GM23338 (cell line): ENCODE results near the gene PNPLA5. TPM values are rescaled to one million over a fixed set of nuclear protein-coding genes. Genes with fewer than 3 reads are reported as not detected.
"Not testable (repeated sequence)": the region's sequence is repeated elsewhere in the genome, so short reads cannot be mapped to it uniquely, and the experiment has no call there.

Experiments used
- ATAC-seq: fragments of 200-7000 bp; cut with Tn5 transposase; 3 replicates; pipeline ENCODE4 v1.9.1; 2020
- DNase-seq: peaks from one replicate; pipeline ENCODE4 v3.0.0-alpha.2; 2015; ENCODE audit warnings: low spot score
- H2AFZ ChIP-seq: fragments of 200-600 bp; sonication (generic); 2 replicates; pipeline ENCODE4 v1.8.0; 2016; ENCODE audit warnings: antibody characterized with exemption, mild to moderate bottlenecking, moderate library complexity
- H3F3A ChIP-seq: fragments of 200-600 bp; sonication (generic); replicated peaks from 2 replicates; pipeline ENCODE4 v1.8.0; 2017; ENCODE audit warnings: antibody characterized with exemption, mixed run types, low read depth
- H3K27ac ChIP-seq: fragments of 200-600 bp; sonication (generic); 2 replicates; pipeline ENCODE4 v1.6.1; 2016; ENCODE audit warnings: low read depth
- H3K27me3 ChIP-seq: fragments of 200-600 bp; sonication (generic); 2 replicates; pipeline ENCODE4 v1.8.0; 2016; ENCODE audit warnings: mild to moderate bottlenecking, mixed run types, moderate library complexity; ENCODE audit not compliant: insufficient read depth
- H3K36me3 ChIP-seq: fragments of 200-600 bp; sonication (generic); 2 replicates; pipeline ENCODE4 v1.8.0; 2016; ENCODE audit warnings: mild to moderate bottlenecking; ENCODE audit not compliant: insufficient read depth
- H3K4me1 ChIP-seq: fragments of 200-600 bp; sonication (generic); 2 replicates; pipeline ENCODE4 v1.8.0; 2016; ENCODE audit warnings: mild to moderate bottlenecking, moderate library complexity; ENCODE audit not compliant: insufficient read depth
- H3K4me2 ChIP-seq: fragments of 200-600 bp; sonication (generic); 2 replicates; pipeline ENCODE4 v1.7.1; 2017; ENCODE audit warnings: mixed run types
- H3K4me3 ChIP-seq: fragments of 200-600 bp; sonication (generic); 2 replicates; pipeline ENCODE4 v1.6.1; 2016; ENCODE audit warnings: mixed run types
- H3K79me2 ChIP-seq: fragments of 200-600 bp; sonication (generic); replicated peaks from 2 replicates; pipeline ENCODE4 v1.8.0; 2017; ENCODE audit warnings: mild to moderate bottlenecking; ENCODE audit not compliant: insufficient read depth
- H3K9me2 ChIP-seq: fragments of 200-600 bp; sonication (generic); 2 replicates; pipeline ENCODE4 v1.8.0; 2017; ENCODE audit not compliant: insufficient read depth
- H4K20me1 ChIP-seq: fragments of 200-600 bp; sonication (generic); replicated peaks from 2 replicates; pipeline ENCODE4 v1.8.0; 2017; ENCODE audit warnings: mild to moderate bottlenecking; ENCODE audit not compliant: insufficient read depth
- H3K27ac Mint-ChIP-seq: 2 replicates; pipeline ENCODE4 v1.8.0; 2020; ENCODE audit warnings: inconsistent platforms, mild to moderate bottlenecking, moderate library complexity, mixed read lengths
- H3K27me3 Mint-ChIP-seq: 3 replicates; pipeline ENCODE4 v1.8.0; 2022; ENCODE audit warnings: low read depth, mild to moderate bottlenecking, moderate library complexity, mixed read lengths, inconsistent platforms; ENCODE audit not compliant: insufficient read depth, poor library complexity
- H3K36me3 Mint-ChIP-seq: 3 replicates; pipeline ENCODE4 v1.8.0; 2021; ENCODE audit warnings: low read depth, mild to moderate bottlenecking, inconsistent platforms, moderate library complexity, mixed read lengths
- H3K4me1 Mint-ChIP-seq: 3 replicates; pipeline ENCODE4 v1.8.0; 2020; ENCODE audit warnings: mild to moderate bottlenecking, inconsistent platforms, mixed read lengths
- H3K4me3 Mint-ChIP-seq: 3 replicates; pipeline ENCODE4 v1.8.0; 2021; ENCODE audit warnings: moderate library complexity, mild to moderate bottlenecking, inconsistent platforms, mixed read lengths
- H3K9me3 Mint-ChIP-seq: 3 replicates; pipeline ENCODE4 v1.8.0; 2020; ENCODE audit warnings: moderate library complexity, mild to moderate bottlenecking, inconsistent platforms, mixed read lengths
- CREB1 ChIP-seq: fragments of 250-450 bp; sonication (Bioruptor Pico); IDR thresholded peaks from 2 replicates; pipeline ENCODE4 v1.5.0; 2020; ENCODE audit warnings: low read depth, mild to moderate bottlenecking, moderate library complexity
- ETS1 ChIP-seq: IDR thresholded peaks from 2 replicates; pipeline ENCODE4 v1.6.1; 2016; ENCODE audit warnings: antibody characterized with exemption
- EZH2 ChIP-seq: fragments of 200-600 bp; sonication (generic); IDR thresholded peaks from one replicate; pipeline ENCODE4 v1.8.0; 2017; ENCODE audit warnings: antibody characterized with exemption, mild to moderate bottlenecking, low read depth; ENCODE audit not compliant: unreplicated experiment
- JUNB ChIP-seq: IDR thresholded peaks from one replicate; pipeline ENCODE4 v1.6.1; 2016; ENCODE audit warnings: antibody characterized with exemption; ENCODE audit not compliant: unreplicated experiment
- NANOG ChIP-seq: IDR thresholded peaks from 2 replicates; pipeline ENCODE4 v1.6.1; 2016; ENCODE audit warnings: antibody characterized with exemption, borderline replicate concordance
- POLR2AphosphoS5 ChIP-seq: IDR thresholded peaks from 2 replicates; pipeline ENCODE4 v1.6.1; 2016; ENCODE audit warnings: antibody characterized with exemption, low read depth
- REST ChIP-seq: IDR thresholded peaks from one replicate; pipeline ENCODE4 v1.6.1; 2018; ENCODE audit warnings: antibody characterized with exemption; ENCODE audit not compliant: unreplicated experiment
- STAT1 ChIP-seq: IDR thresholded peaks from one replicate; pipeline ENCODE4 v1.6.1; 2016; ENCODE audit warnings: antibody characterized with exemption; ENCODE audit not compliant: unreplicated experiment
- ZNF114 ChIP-seq: fragments of 250-450 bp; sonication (Bioruptor Pico); IDR thresholded peaks from 2 replicates; pipeline ENCODE4 v1.5.0; 2020; ENCODE audit warnings: mild to moderate bottlenecking, moderate library complexity
- ZNF331 ChIP-seq: fragments of 250-450 bp; sonication (Bioruptor Pico); IDR thresholded peaks from 2 replicates; pipeline ENCODE4 v1.5.0; 2020; ENCODE audit warnings: low read depth, mild to moderate bottlenecking, moderate library complexity
- polyA plus RNA-seq: library from polyadenylated mRNA; unstranded; fragments of >200 nt; fragmentation: Nextera tagmentation; extraction: Ambion mirVana; gene quantifications from 2 replicates; pipeline ENCODE4 v1.2.1, GENCODE V29; 2016
- total RNA-seq: library from RNA; depleted of rRNA; stranded (reverse); fragments of >200 nt; shearing (Covaris generic); gene quantifications from 2 replicates; pipeline ENCODE4 v1.2.3, GENCODE V29; 2014
- TF ChIP-seq, protein P1 (sequence below), 2 experiments: fragments of 200-600 bp in 1 of 2; sonication (generic) in 1 of 2; conservative IDR thresholded peaks; 2 replicates each; pipeline versions ENCODE4 v1.5.1 to v1.6.1; 2016 to 2017; ENCODE audit warnings: antibody characterized with exemption in 2 of 2, low read depth in 2 of 2, mild to moderate bottlenecking in 2 of 2, moderate library complexity in 1 of 2

The PNPLA5 gene
- total and polyA plus RNA-seq, 2 experiments from 2014 or later, result 2.3 to 6.8 TPM

DNA sequence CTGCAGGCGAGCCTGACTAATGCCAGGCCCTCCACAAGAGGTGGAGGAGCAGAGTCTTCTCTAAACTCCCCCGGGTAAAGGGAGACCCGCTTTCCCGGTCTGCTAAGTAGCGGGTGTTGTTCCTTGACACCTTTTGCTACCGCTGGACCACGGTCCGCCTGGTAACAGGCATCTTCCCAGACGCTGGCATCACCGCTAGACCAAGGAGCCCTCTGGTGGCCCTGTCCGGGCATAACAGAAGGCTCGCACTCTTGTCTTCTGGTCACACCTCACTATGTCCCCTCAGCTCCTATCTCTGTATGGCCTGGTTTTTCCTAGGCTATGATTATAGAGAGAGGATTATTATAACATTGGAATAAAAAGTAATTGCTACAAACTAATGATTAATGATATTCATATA lies 12.6 kb upstream of the PNPLA5 start:
- not testable (repeated sequence) for DNase-seq, H2AFZ ChIP-seq, H3K4me3 ChIP-seq, H3K36me3 ChIP-seq, H4K20me1 ChIP-seq, H3K4me3 Mint-ChIP-seq, H3K9me3 Mint-ChIP-seq, H3K9me2 ChIP-seq, H3K36me3 Mint-ChIP-seq, ATAC-seq, H3K4me2 ChIP-seq, H3F3A ChIP-seq, H3K27me3 ChIP-seq, H3K4me1 ChIP-seq, H3K4me1 Mint-ChIP-seq, H3K27ac ChIP-seq, H3K79me2 ChIP-seq, H3K27ac Mint-ChIP-seq
- TF ChIP-seq, protein P1, sequence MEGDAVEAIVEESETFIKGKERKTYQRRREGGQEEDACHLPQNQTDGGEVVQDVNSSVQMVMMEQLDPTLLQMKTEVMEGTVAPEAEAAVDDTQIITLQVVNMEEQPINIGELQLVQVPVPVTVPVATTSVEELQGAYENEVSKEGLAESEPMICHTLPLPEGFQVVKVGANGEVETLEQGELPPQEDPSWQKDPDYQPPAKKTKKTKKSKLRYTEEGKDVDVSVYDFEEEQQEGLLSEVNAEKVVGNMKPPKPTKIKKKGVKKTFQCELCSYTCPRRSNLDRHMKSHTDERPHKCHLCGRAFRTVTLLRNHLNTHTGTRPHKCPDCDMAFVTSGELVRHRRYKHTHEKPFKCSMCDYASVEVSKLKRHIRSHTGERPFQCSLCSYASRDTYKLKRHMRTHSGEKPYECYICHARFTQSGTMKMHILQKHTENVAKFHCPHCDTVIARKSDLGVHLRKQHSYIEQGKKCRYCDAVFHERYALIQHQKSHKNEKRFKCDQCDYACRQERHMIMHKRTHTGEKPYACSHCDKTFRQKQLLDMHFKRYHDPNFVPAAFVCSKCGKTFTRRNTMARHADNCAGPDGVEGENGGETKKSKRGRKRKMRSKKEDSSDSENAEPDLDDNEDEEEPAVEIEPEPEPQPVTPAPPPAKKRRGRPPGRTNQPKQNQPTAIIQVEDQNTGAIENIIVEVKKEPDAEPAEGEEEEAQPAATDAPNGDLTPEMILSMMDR (conservative IDR thresholded peaks at IDR 0.05; ENCODE audit: low read depth in 2 of 2), result peak; percentile 40 to 60
- H3K27me3 Mint-ChIP-seq, result peaks cover 15% of the 10 kb centered on the region

GRCh38 chr22:43903033-43903432 lies 11.2 kb upstream of the PNPLA5 start:
- H3K27ac Mint-ChIP-seq, H3K4me2 ChIP-seq, H3K4me3 Mint-ChIP-seq, H3K4me1 Mint-ChIP-seq, H3K27ac ChIP-seq, H3F3A ChIP-seq, H3K4me1 ChIP-seq, H3K79me2 ChIP-seq, H4K20me1 ChIP-seq, DNase-seq, H3K36me3 Mint-ChIP-seq, ATAC-seq, H3K9me3 Mint-ChIP-seq, H3K9me2 ChIP-seq, H3K27me3 ChIP-seq, H3K36me3 ChIP-seq, H3K4me3 ChIP-seq: not testable (repeated sequence)
- 0 out of 2 replicates have a peak overlapping the region, but pooled peaks have one; percentile 47 for H2AFZ ChIP-seq
- H3K27me3 Mint-ChIP-seq, result peaks cover 10% of the 10 kb centered on the region

GRCh38 chr22:43901976-43902643 lies 10.3 kb upstream of the PNPLA5 start:
- no peaks in the 10 kb centered on the region for H3K4me1 Mint-ChIP-seq
- no peak overlapping the region for H3K4me2 ChIP-seq
- ATAC-seq, result no peak
- no peak for TF ChIP-seq REST
- no peak for TF ChIP-seq CREB1 (CRISPR knock-in tag)
- no peak for TF ChIP-seq POLR2AphosphoS5
- TF ChIP-seq ZNF331 (CRISPR knock-in tag), result no peak
- no peak for TF ChIP-seq NANOG
- no peak for TF ChIP-seq JUNB
- TF ChIP-seq ZNF114 (CRISPR knock-in tag), result no peak
- no peak for TF ChIP-seq EZH2
- TF ChIP-seq STAT1, result no peak
- TF ChIP-seq, protein P1 (conservative IDR thresholded peaks at IDR 0.05; ENCODE audit: low read depth in 2 of 2), result no peak
- no peak for TF ChIP-seq ETS1

More at GRCh38 chr22:43901976-43902643, 10.3 kb upstream of the PNPLA5 start:
- Mint-ChIP-seq H3K27ac (no peak overlapping the region), H3K4me3 (no peak overlapping the region; the same call in 2 of the 3 replicates), H3K9me3 (peaks cover 10% of the 10 kb centered on the region; the same call in 2 of the 3 replicates), H3K27me3 (peaks cover 10% of the 10 kb centered on the region), H3K36me3 (no peaks in the 10 kb centered on the region; the same call in 2 of the 3 replicates)
- Histone ChIP-seq H3K27me3 (no peaks in the 10 kb centered on the region), H4K20me1 (no peaks in the 10 kb centered on the region), H3K4me3 (no peak overlapping the region), H3K9me2 (no peaks in the 10 kb centered on the region), H3K4me1 (no peaks in the 10 kb centered on the region), H3F3A (no peaks in the 10 kb centered on the region), H3K79me2 (no peaks in the 10 kb centered on the region), H3K27ac (no peak overlapping the region), H3K36me3 (no peaks in the 10 kb centered on the region), H2AFZ (no peak overlapping the region)
- no peak for DNase-seq
